Activated CD4-positive, alpha-beta T cell treated with anti-CD3 and anti-CD28 coated beads, Interleukin-2, amount 50 U/mL, for 16 hours (primary cell): Measurements from ENCODE around the gene SPATA20.

Experiments used
- DNase-seq: peaks from one replicate; pipeline ENCODE4 v3.0.0-alpha.2; 2020

The SPATA20 gene

GRCh38 chr17:50521514-50521913 lies 25.5 kb upstream of the SPATA20 start:
- DNase-seq: no peak

GRCh38 chr17:50522766-50523165 lies 24.2 kb upstream of the SPATA20 start:
- DNase-seq: no peak

GRCh38 chr17:50523208-50523607 lies 23.8 kb upstream of the SPATA20 start:
- no peak for DNase-seq

- DNase-seq: no peak
These were observed 22.1 kb upstream of the SPATA20 start for GRCh38 chr17:50524838-50525237.

- DNase-seq: no peak
These were observed 19.7 kb upstream of the SPATA20 start for GRCh38 chr17:50527155-50527762.

- DNase-seq: no peak
These were observed 19.0 kb upstream of the SPATA20 start for GRCh38 chr17:50527949-50528474.

- DNase-seq: no peak
These were observed 17.1 kb upstream of the SPATA20 start for GRCh38 chr17:50529849-50530248.

GRCh38 chr17:50531428-50532025 lies 15.4 kb upstream of the SPATA20 start:
- no peak for DNase-seq

GRCh38 chr17:50532452-50533024 lies 14.4 kb upstream of the SPATA20 start, which contains the start of gene EPN3:
TSS of gene EPN3 (plus strand) at chr17:50532735. CDS start at chr17:50536557, 3,822 bp downstream.
- no peak for DNase-seq

GRCh38 chr17:50533185-50533584 lies 13.8 kb upstream of the SPATA20 start:
- DNase-seq: no peak

- DNase-seq: no peak
These were observed 13.2 kb upstream of the SPATA20 start for GRCh38 chr17:50533720-50534148.

GRCh38 chr17:50534222-50534978 lies 12.6 kb upstream of the SPATA20 start:
- DNase-seq: no peak

GRCh38 chr17:50534979-50535326 lies 12.0 kb upstream of the SPATA20 start:
- no peak for DNase-seq

GRCh38 chr17:50535407-50535806 lies 11.6 kb upstream of the SPATA20 start:
- DNase-seq: no peak

- DNase-seq: no peak
These were observed 10.0 kb upstream of the SPATA20 start for GRCh38 chr17:50536683-50537646.

- no peak for DNase-seq
These were observed 9.0 kb upstream of the SPATA20 start for GRCh38 chr17:50537721-50538548.

- DNase-seq: no peak
These were observed 8.2 kb upstream of the SPATA20 start for GRCh38 chr17:50538549-50539410.

- DNase-seq: no peak
These were observed 7.0 kb upstream of the SPATA20 start for GRCh38 chr17:50539762-50540559.
